ENCODE data around the gene MNAT1. TPM values are rescaled to one million over a fixed set of nuclear protein-coding genes. Genes with fewer than 3 reads are reported as not detected.

Gene MNAT1
- total RNA-seq, 2 experiments from 2014 or later = 27.8 to 39.8 TPM

- DNase-seq = no peak
- Mint-ChIP-seq H3K9me3 (peaks cover 3% of the 10 kb centered on the region), H3K27me3 (no peaks in the 10 kb centered on the region), H3K27ac (no peak overlapping the region), H3K4me3 (no peak overlapping the region), H3K4me1 (no peaks in the 10 kb centered on the region), H3K36me3 (ENCODE audit: low read depth) (no peaks in the 10 kb centered on the region)
- ChIA-PET POLR2A (no interaction called here), CTCF (no interaction called here)
Measured at GRCh38 chr14:61019537-61019936, 285.0 kb downstream of the MNAT1 start.

Other genes starting within 250 kb of the MNAT1 start
- gene C14orf39, start 248.7 kb upstream of the MNAT1 start, total RNA-seq = not detected
- not detected for gene SIX6, start 225.6 kb upstream of the MNAT1 start, total RNA-seq
- not detected for gene SIX1, start 85.3 kb upstream of the MNAT1 start, total RNA-seq
- under 1 TPM; 0.02 to 0.08 TPM for gene SIX4, start 10.4 kb upstream of the MNAT1 start, total RNA-seq
- 1 to 10 TPM; 8.2 to 9.3 TPM for gene TRMT5, start 246.3 kb downstream of the MNAT1 start, total RNA-seq
- 10 to 100 TPM in 1 of 2 experiments, 1 to 10 TPM in 1; 8.5 to 10.1 TPM for gene SLC38A6, start 246.5 kb downstream of the MNAT1 start, total RNA-seq

Measured in activated CD4-positive, alpha-beta T cell treated with anti-CD3 and anti-CD28 coated beads, Interleukin-2, amount 10 ng/mL, durations not matched to agents 7 days and 5 days (primary cell).